Measurements from ENCODE around the gene TPI1. TPM values are rescaled to one million over a fixed set of nuclear protein-coding genes. Genes with fewer than 3 reads are reported as not detected.

TPI1 gene
- polyA plus RNA-seq, 6 donors from 2014 or later: 294 to 712 (median 357) TPM

GRCh38 chr12:6831450-6831995 is 35.8 kb upstream of the TPI1 start:
- Mint-ChIP-seq H3K4me3 (peak overlapping the region in 2 of 8 donors; percentile 11 to 75), H3K4me1 (peaks cover 25 to 30% (median 27%) of the 10 kb centered on the region in 3 donors)

GRCh38 chr12:6832125-6832524 is 35.2 kb upstream of the TPI1 start:
- H3K27me3 Mint-ChIP-seq: peaks cover 49 to 69% (median 59%) of the 10 kb centered on the region in 3 donors

More at GRCh38 chr12:6831450-6831995, 35.8 kb upstream of the TPI1 start:
- DNase-seq: no peak
- Mint-ChIP-seq H3K27ac (peak overlapping the region in 1 of 6 donors; percentile 54), H3K27me3 (peaks cover 53 to 71% (median 65%) of the 10 kb centered on the region in 3 donors), H3K9me3 (no peaks in the 10 kb centered on the region), H3K36me3 (peaks cover 0 to 13% of the 10 kb centered on the region in 2 donors)
- ATAC-seq (ENCODE audit: low read depth in 2 of 2): no peak

GRCh38 chr12:6833189-6833890 is 34.0 kb upstream of the TPI1 start:
- H3K4me3 Mint-ChIP-seq: no peak overlapping the region
- peaks cover 40 to 59% (median 47%) of the 10 kb centered on the region in 3 donors for H3K27me3 Mint-ChIP-seq
- H3K4me1 Mint-ChIP-seq: peaks cover 15 to 16% (median 16%) of the 10 kb centered on the region in 3 donors
- DNase-seq (no peak), ATAC-seq (ENCODE audit: low read depth in 2 of 2) (no peak)
- no peaks in the 10 kb centered on the region for H3K36me3 Mint-ChIP-seq
- no peaks in the 10 kb centered on the region for H3K9me3 Mint-ChIP-seq
- no peak overlapping the region for H3K27ac Mint-ChIP-seq

More at GRCh38 chr12:6832125-6832524, 35.2 kb upstream of the TPI1 start:
- Mint-ChIP-seq H3K36me3 (peaks cover 0 to 10% of the 10 kb centered on the region in 2 donors), H3K4me3 (no peak overlapping the region), H3K27ac (no peak overlapping the region), H3K4me1 (peaks cover 24 to 26% (median 24%) of the 10 kb centered on the region in 3 donors), H3K9me3 (no peaks in the 10 kb centered on the region)
- ATAC-seq (ENCODE audit: low read depth in 2 of 2): no peak
- DNase-seq: no peak

DNA sequence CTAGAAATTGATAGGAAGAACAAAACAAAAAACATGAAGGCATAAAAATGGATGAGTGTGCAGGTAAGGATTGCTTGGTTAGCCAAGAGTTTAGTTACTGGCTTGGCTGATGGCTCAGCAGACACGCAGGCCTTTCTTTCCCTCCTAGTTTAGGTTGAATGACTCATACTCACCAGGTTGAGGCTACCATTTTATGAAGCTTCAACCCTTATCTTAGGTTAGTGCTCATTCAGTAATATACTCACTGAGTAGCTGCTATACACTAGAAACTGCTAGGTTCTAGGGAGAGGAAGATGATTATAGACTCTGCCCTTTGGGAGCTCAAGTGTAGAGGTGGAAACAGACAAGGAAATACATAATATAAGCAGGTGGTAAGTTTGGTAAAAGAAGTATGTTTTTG is 33.1 kb upstream of the TPI1 start:
- ATAC-seq (ENCODE audit: low read depth in 2 of 2) (no peak), DNase-seq (no peak)
- Mint-ChIP-seq H3K9me3 (no peaks in the 10 kb centered on the region), H3K27ac (peak overlapping the region in 1 of 6 donors; percentile 20), H3K4me3 (no peak overlapping the region), H3K27me3 (peaks cover 35 to 53% (median 39%) of the 10 kb centered on the region in 3 donors), H3K4me1 (peaks cover 10 to 12% (median 11%) of the 10 kb centered on the region in 3 donors), H3K36me3 (no peaks in the 10 kb centered on the region)

GRCh38 chr12:6834873-6835272 is 32.5 kb upstream of the TPI1 start:
- DNase-seq (no peak), ATAC-seq (ENCODE audit: low read depth in 2 of 2) (no peak)
- Mint-ChIP-seq H3K36me3 (no peaks in the 10 kb centered on the region), H3K4me1 (peaks cover 5 to 9% (median 7%) of the 10 kb centered on the region in 3 donors), H3K27me3 (peaks cover 31 to 47% (median 32%) of the 10 kb centered on the region in 3 donors), H3K27ac (peak overlapping the region in 1 of 6 donors; percentile 24), H3K4me3 (no peak overlapping the region), H3K9me3 (no peaks in the 10 kb centered on the region)

DNA sequence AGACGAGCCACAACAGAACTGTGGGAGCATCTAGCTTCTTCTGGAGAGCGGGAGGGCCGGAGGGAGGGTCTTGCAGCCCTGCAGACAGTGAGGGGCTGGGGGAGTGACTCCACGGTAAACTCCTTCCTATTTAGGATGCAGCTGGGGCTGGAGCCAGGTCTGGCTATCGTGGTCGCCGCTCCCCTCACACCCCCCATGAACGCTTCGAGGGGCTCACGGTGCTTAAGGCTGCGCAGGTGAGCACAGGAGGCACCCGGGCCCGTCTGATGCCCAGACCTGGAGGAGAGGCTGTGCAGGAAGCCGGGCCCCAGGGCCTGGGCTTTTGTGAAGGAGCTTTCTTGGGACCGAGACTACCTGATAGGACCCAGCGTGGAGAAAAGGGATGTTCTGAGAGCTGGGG is 30.5 kb upstream of the TPI1 start:
- Mint-ChIP-seq H3K36me3 (no peaks in the 10 kb centered on the region), H3K27me3 (peaks cover 13 to 27% (median 20%) of the 10 kb centered on the region in 3 donors), H3K4me3 (no peak overlapping the region), H3K4me1 (peaks cover 5 to 9% (median 7%) of the 10 kb centered on the region in 3 donors), H3K9me3 (no peaks in the 10 kb centered on the region), H3K27ac (no peak overlapping the region)
- ATAC-seq (ENCODE audit: low read depth in 2 of 2) (no peak), DNase-seq (no peak)

- Mint-ChIP-seq H3K4me1 (peaks cover 5 to 9% (median 7%) of the 10 kb centered on the region in 3 donors), H3K4me3 (no peak overlapping the region), H3K27me3 (peaks cover 8 to 21% (median 15%) of the 10 kb centered on the region in 3 donors), H3K9me3 (no peaks in the 10 kb centered on the region), H3K27ac (no peak overlapping the region), H3K36me3 (no peaks in the 10 kb centered on the region)
- no peak for ATAC-seq (ENCODE audit: low read depth in 2 of 2)
- DNase-seq: no peak
Observed at GRCh38 chr12:6837370-6838060, 29.8 kb upstream of the TPI1 start.

- H3K4me3 Mint-ChIP-seq: no peak overlapping the region
- H3K9me3 Mint-ChIP-seq: no peaks in the 10 kb centered on the region
- H3K27me3 Mint-ChIP-seq: peaks cover 8 to 18% (median 10%) of the 10 kb centered on the region in 3 donors
- peaks cover 5 to 9% (median 7%) of the 10 kb centered on the region in 3 donors for H3K4me1 Mint-ChIP-seq
- no peaks in the 10 kb centered on the region for H3K36me3 Mint-ChIP-seq
- DNase-seq (no peak), ATAC-seq (ENCODE audit: low read depth in 2 of 2) (no peak)
- peak overlapping the region in 1 of 6 donors; percentile 33 for H3K27ac Mint-ChIP-seq
Observed at GRCh38 chr12:6838854-6839253, 28.5 kb upstream of the TPI1 start.

GRCh38 chr12:6839482-6840201 is 27.7 kb upstream of the TPI1 start:
- ATAC-seq (ENCODE audit: low read depth in 2 of 2) (peak; percentile 27 to 68), DNase-seq (no peak)
- no peaks in the 10 kb centered on the region for H3K36me3 Mint-ChIP-seq
- peaks cover 1 to 16% (median 3%) of the 10 kb centered on the region in 3 donors for H3K27me3 Mint-ChIP-seq
- H3K4me3 Mint-ChIP-seq: no peak overlapping the region
- H3K4me1 Mint-ChIP-seq: peaks cover 4 to 9% (median 5%) of the 10 kb centered on the region in 3 donors
- H3K9me3 Mint-ChIP-seq: no peaks in the 10 kb centered on the region
- H3K27ac Mint-ChIP-seq: no peak overlapping the region

DNA sequence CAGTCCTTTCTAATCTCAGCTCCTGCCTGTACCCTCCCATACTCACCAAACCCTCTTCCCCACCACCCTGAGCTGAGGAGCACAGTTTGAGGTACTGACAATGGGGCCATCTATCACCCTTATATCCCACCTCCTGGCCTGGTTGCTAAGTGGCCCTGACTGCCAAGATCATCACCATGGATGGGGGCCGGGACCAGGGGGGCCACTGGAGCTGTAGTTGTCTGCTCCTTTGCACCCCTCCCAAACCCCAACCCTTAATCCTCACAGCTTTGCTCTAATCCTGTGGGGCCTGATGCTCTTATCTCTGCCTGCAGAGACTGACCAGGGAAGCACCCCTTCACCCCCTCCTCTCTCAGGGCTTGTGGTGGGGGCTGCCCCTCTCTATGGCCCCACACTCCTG is 27.0 kb upstream of the TPI1 start:
- Mint-ChIP-seq H3K27ac (peak overlapping the region in 1 of 6 donors; percentile 70), H3K27me3 (peaks cover 0 to 11% (median 3%) of the 10 kb centered on the region in 3 donors), H3K36me3 (no peaks in the 10 kb centered on the region), H3K9me3 (no peaks in the 10 kb centered on the region), H3K4me3 (no peak overlapping the region), H3K4me1 (peaks cover 4 to 9% (median 5%) of the 10 kb centered on the region in 3 donors)
- DNase-seq: no peak
- no peak for ATAC-seq (ENCODE audit: low read depth in 2 of 2)

- H3K4me3 Mint-ChIP-seq: no peak within 1 kb of the TSS
- H3K27ac Mint-ChIP-seq: peak within 1 kb of the TSS in 1 of 6 donors; percentile 70
- H3K27me3 Mint-ChIP-seq: peaks cover 0 to 11% (median 0%) of the 10 kb centered on the region in 3 donors
- DNase-seq (no peak), ATAC-seq (ENCODE audit: low read depth in 2 of 2) (no peak)
- no peaks in the 10 kb centered on the region for H3K9me3 Mint-ChIP-seq
- no peaks in the 10 kb centered on the region for H3K36me3 Mint-ChIP-seq
- H3K4me1 Mint-ChIP-seq: peaks cover 0 to 4% (median 0%) of the 10 kb centered on the region in 3 donors
Observed at GRCh38 chr12:6840761-6841515, 26.4 kb upstream of the TPI1 start, which contains the start of gene GNB3. Gene GNB3, plus strand, starts transcription at chr12:6840925. Its CDS starts 363 bp downstream, at chr12:6841288.

- ATAC-seq (ENCODE audit: low read depth in 2 of 2): no peak
- Mint-ChIP-seq H3K9me3 (no peaks in the 10 kb centered on the region), H3K27ac (no peak overlapping the region)
Observed at GRCh38 chr12:6842075-6842474, 25.3 kb upstream of the TPI1 start.

More at GRCh38 chr12:6842075-6842474, 25.3 kb upstream of the TPI1 start:
- no peaks in the 10 kb centered on the region for H3K36me3 Mint-ChIP-seq
- DNase-seq: no peak
- H3K4me1 Mint-ChIP-seq: no peaks in the 10 kb centered on the region
- H3K27me3 Mint-ChIP-seq: peaks cover 0 to 7% (median 0%) of the 10 kb centered on the region in 3 donors
- H3K4me3 Mint-ChIP-seq: no peak overlapping the region

Data from naive B cell (primary cell).